Neural cell (in vitro differentiated cells): Measurements from ENCODE around the gene DGLUCY. TPM values are rescaled to one million over a fixed set of nuclear protein-coding genes. Genes with fewer than 3 reads are reported as not detected.

ENCODE experiments used
- H2AFZ ChIP-seq: fragments of 200-600, 300-800 bp; sonication (generic), shearing (Covaris generic); 2 replicates; pipeline ENCODE4 v1.6.0; 2014; ENCODE audit warnings: low read depth, mild to moderate bottlenecking, antibody characterized with exemption, low read length, moderate library complexity
- H3F3A ChIP-seq: fragments of 200-600 bp; shearing (Covaris generic); 2 replicates; pipeline ENCODE4 v1.6.1; 2016; ENCODE audit warnings: mild to moderate bottlenecking, moderate library complexity, mixed read lengths, antibody characterized with exemption, low read length; ENCODE audit not compliant: insufficient read depth, poor library complexity, severe bottlenecking
- H3K27ac ChIP-seq: fragments of 200-600, 300-800 bp; sonication (generic), shearing (Covaris generic); 2 replicates; pipeline ENCODE4 v1.5.1; 2014; ENCODE audit warnings: mild to moderate bottlenecking, low read length, moderate library complexity
- H3K27me3 ChIP-seq: fragments of 300-800, 200-600 bp; sonication (generic), shearing (Covaris generic); 2 replicates; pipeline ENCODE4 v1.6.0; 2014; ENCODE audit warnings: mild to moderate bottlenecking, low read depth, low read length, moderate library complexity; ENCODE audit not compliant: insufficient read depth
- H3K36me3 ChIP-seq: fragments of 300-800, 200-600 bp; sonication (generic), shearing (Covaris generic); 2 replicates; pipeline ENCODE4 v1.5.1; 2014; ENCODE audit warnings: mild to moderate bottlenecking, antibody characterized with exemption, low read length, moderate library complexity; ENCODE audit not compliant: insufficient read depth
- H3K4me2 ChIP-seq: fragments of 300-800, 200-600 bp; sonication (generic), shearing (Covaris generic); 2 replicates; pipeline ENCODE4 v1.6.0; 2014; ENCODE audit warnings: mild to moderate bottlenecking, low read length
- H3K4me3 ChIP-seq: fragments of 300-800, 200-600 bp; sonication (generic), shearing (Covaris generic); 2 replicates; pipeline ENCODE4 v1.5.1; 2014; ENCODE audit warnings: mild to moderate bottlenecking, low read length, moderate library complexity
- H3K79me2 ChIP-seq: fragments of 200-600 bp; shearing (Covaris generic); replicated peaks from 2 replicates; pipeline ENCODE4 v1.6.0; 2014; ENCODE audit warnings: mild to moderate bottlenecking, low read length, moderate library complexity; ENCODE audit not compliant: insufficient read depth
- H3K9ac ChIP-seq: fragments of 300-800, 200-600 bp; sonication (generic), shearing (Covaris generic); 2 replicates; pipeline ENCODE4 v1.6.1; 2016; ENCODE audit warnings: mild to moderate bottlenecking, low read length, mixed read lengths
- H3K9me2 ChIP-seq: fragments of 200-600 bp; shearing (Covaris generic); 2 replicates; pipeline ENCODE4 v1.6.1; 2016; ENCODE audit warnings: mild to moderate bottlenecking, low read length, mixed read lengths; ENCODE audit not compliant: insufficient read depth
- H3K9me3 ChIP-seq: fragments of 200-600, 300-800 bp; sonication (generic), shearing (Covaris generic); 2 replicates; pipeline ENCODE4 v1.6.1; 2016; ENCODE audit warnings: mild to moderate bottlenecking, mixed run types, low read length, moderate library complexity, mixed read lengths
- H4K20me1 ChIP-seq: fragments of 200-600 bp; shearing (Covaris generic); 2 replicates; pipeline ENCODE4 v1.6.1; 2016; ENCODE audit warnings: mild to moderate bottlenecking, mixed run types; ENCODE audit not compliant: insufficient read depth
- EP300 ChIP-seq: fragments of 450-650 bp; conservative IDR thresholded peaks from 2 replicates; pipeline ENCODE4 v1.6.1; 2014; ENCODE audit warnings: antibody characterized with exemption, mild to moderate bottlenecking, moderate library complexity; ENCODE audit not compliant: poor library complexity, severe bottlenecking
- EZH2 ChIP-seq: fragments of 200-600, 300-800 bp; shearing (Covaris generic), sonication (generic); IDR thresholded peaks from 2 replicates; pipeline ENCODE4 v1.6.1; 2014; ENCODE audit warnings: antibody characterized with exemption, low read length, borderline replicate concordance, mild to moderate bottlenecking; ENCODE audit not compliant: insufficient read depth, poor library complexity, severe bottlenecking
- MXI1 ChIP-seq: fragments of 450-650 bp; conservative IDR thresholded peaks from 2 replicates; pipeline ENCODE4 v1.6.1; 2014; ENCODE audit warnings: antibody characterized with exemption, mild to moderate bottlenecking; ENCODE audit not compliant: poor library complexity, severe bottlenecking
- POLR2AphosphoS5 ChIP-seq: IDR thresholded peaks from 2 replicates; pipeline ENCODE4 v1.6.1; 2012
- RAD21 ChIP-seq: fragments of 450-650 bp; conservative IDR thresholded peaks from 2 replicates; pipeline ENCODE4 v1.6.1; 2014; ENCODE audit warnings: antibody characterized with exemption, mild to moderate bottlenecking, moderate library complexity
- SMC3 ChIP-seq: fragments of 450-650 bp; conservative IDR thresholded peaks from 2 replicates; pipeline ENCODE4 v1.6.1; 2014; ENCODE audit warnings: antibody characterized with exemption, mild to moderate bottlenecking, moderate library complexity; ENCODE audit not compliant: poor library complexity
- TAF1 ChIP-seq: IDR thresholded peaks from 2 replicates; pipeline ENCODE4 v1.6.1; 2012; ENCODE audit warnings: low read depth
- polyA plus RNA-seq: library from polyadenylated mRNA; depleted of rRNA; stranded (reverse); fragments of >200 nt; gene quantifications from 2 replicates; pipeline ENCODE4 v1.2.3, GENCODE V29; 2014
- TF ChIP-seq, protein P1 (sequence below): IDR thresholded peaks from 2 replicates; pipeline ENCODE4 v1.6.1; 2012; ENCODE audit warnings: borderline replicate concordance
- TF ChIP-seq, protein P2 (sequence below): fragments of 450-650 bp; IDR thresholded peaks from 2 replicates; pipeline ENCODE4 v1.5.1; 2014; ENCODE audit warnings: antibody characterized with exemption, mild to moderate bottlenecking, moderate library complexity; ENCODE audit not compliant: poor library complexity, severe bottlenecking

The DGLUCY gene
- polyA plus RNA-seq, 1 donor from 2014 or later, result 30.5 TPM

DNA sequence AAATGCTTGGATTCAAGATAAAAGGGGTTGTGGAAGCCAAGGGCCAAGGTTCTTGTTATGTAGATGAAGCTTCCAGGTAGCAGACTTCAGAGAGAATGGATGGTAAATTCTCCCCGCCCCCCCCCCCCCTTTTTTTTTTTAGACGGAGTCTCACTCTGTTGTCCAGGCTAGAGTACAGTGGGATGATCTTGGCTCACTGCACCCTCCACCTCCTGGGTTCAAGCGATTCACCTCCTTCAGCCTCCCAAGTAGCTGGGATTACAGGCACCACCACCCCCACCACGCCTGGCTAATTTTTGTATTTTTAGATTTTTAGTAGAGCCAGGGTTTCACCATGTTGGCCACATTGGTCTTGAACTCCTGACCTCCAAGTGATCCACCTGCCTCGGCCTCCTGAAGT lies 4.1 kb downstream of the DGLUCY start:
- Histone ChIP-seq H3F3A (no peaks in the 10 kb centered on the region), H3K79me2 (no peaks in the 10 kb centered on the region), H3K27ac (no peak overlapping the region), H3K4me2 (no peak overlapping the region), H2AFZ (no peak overlapping the region), H3K9ac (no peak overlapping the region), H3K27me3 (no peaks in the 10 kb centered on the region), H4K20me1 (no peaks in the 10 kb centered on the region), H3K4me3 (no peak overlapping the region), H3K9me3 (no peaks in the 10 kb centered on the region), H3K9me2 (no peaks in the 10 kb centered on the region), H3K36me3 (no peaks in the 10 kb centered on the region)
- TF ChIP-seq EP300 (no peak), TAF1 (no peak), SMC3 (no peak), EZH2 (no peak), MXI1 (no peak), RAD21 (no peak), POLR2AphosphoS5 (no peak)
- TF ChIP-seq, protein P1, sequence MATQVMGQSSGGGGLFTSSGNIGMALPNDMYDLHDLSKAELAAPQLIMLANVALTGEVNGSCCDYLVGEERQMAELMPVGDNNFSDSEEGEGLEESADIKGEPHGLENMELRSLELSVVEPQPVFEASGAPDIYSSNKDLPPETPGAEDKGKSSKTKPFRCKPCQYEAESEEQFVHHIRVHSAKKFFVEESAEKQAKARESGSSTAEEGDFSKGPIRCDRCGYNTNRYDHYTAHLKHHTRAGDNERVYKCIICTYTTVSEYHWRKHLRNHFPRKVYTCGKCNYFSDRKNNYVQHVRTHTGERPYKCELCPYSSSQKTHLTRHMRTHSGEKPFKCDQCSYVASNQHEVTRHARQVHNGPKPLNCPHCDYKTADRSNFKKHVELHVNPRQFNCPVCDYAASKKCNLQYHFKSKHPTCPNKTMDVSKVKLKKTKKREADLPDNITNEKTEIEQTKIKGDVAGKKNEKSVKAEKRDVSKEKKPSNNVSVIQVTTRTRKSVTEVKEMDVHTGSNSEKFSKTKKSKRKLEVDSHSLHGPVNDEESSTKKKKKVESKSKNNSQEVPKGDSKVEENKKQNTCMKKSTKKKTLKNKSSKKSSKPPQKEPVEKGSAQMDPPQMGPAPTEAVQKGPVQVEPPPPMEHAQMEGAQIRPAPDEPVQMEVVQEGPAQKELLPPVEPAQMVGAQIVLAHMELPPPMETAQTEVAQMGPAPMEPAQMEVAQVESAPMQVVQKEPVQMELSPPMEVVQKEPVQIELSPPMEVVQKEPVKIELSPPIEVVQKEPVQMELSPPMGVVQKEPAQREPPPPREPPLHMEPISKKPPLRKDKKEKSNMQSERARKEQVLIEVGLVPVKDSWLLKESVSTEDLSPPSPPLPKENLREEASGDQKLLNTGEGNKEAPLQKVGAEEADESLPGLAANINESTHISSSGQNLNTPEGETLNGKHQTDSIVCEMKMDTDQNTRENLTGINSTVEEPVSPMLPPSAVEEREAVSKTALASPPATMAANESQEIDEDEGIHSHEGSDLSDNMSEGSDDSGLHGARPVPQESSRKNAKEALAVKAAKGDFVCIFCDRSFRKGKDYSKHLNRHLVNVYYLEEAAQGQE, result no peak
- TF ChIP-seq, protein P2, sequence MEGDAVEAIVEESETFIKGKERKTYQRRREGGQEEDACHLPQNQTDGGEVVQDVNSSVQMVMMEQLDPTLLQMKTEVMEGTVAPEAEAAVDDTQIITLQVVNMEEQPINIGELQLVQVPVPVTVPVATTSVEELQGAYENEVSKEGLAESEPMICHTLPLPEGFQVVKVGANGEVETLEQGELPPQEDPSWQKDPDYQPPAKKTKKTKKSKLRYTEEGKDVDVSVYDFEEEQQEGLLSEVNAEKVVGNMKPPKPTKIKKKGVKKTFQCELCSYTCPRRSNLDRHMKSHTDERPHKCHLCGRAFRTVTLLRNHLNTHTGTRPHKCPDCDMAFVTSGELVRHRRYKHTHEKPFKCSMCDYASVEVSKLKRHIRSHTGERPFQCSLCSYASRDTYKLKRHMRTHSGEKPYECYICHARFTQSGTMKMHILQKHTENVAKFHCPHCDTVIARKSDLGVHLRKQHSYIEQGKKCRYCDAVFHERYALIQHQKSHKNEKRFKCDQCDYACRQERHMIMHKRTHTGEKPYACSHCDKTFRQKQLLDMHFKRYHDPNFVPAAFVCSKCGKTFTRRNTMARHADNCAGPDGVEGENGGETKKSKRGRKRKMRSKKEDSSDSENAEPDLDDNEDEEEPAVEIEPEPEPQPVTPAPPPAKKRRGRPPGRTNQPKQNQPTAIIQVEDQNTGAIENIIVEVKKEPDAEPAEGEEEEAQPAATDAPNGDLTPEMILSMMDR, result no peak

DNA sequence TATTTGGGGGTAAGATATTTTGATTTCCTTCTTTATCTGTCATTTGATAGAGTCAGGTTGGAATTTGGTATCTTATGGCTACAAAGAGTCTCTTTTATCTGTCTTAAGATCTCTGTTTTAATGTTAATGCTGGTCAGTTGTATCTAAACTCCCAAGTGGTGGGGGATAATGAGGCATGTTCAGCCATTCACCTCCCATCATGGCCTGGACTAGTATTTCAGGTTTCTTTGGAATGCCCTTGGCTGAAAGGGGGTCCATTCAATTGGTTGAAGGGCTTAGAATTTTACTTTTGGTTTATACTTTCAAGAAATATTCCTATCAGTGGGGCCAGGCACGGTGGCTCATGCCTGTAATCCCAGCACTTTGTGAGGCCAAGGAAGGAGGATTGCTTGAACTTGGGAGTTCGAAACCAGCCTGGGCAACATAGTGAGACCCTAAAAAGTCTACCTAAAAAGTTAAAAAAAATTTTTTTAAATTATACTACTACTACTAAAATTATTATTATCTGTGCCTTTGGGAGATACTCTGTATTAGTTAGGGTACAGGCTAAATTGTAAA lies 4.7 kb downstream of the DGLUCY start:
- no peak overlapping the region for H3K27ac ChIP-seq
- H3K79me2 ChIP-seq, result no peaks in the 10 kb centered on the region
- H4K20me1 ChIP-seq, result no peaks in the 10 kb centered on the region
- TF ChIP-seq, protein P2, result no peak
- TF ChIP-seq EP300, result no peak
- TF ChIP-seq TAF1, result no peak
- TF ChIP-seq, protein P1, result no peak
- TF ChIP-seq MXI1, result no peak
- no peak for TF ChIP-seq SMC3
- TF ChIP-seq EZH2, result no peak
- TF ChIP-seq RAD21, result no peak
- TF ChIP-seq POLR2AphosphoS5, result no peak
- H3K9me2 ChIP-seq, result no peaks in the 10 kb centered on the region
- no peaks in the 10 kb centered on the region for H3K27me3 ChIP-seq
- H3K4me2 ChIP-seq, result no peak overlapping the region
- no peak overlapping the region for H2AFZ ChIP-seq
- no peaks in the 10 kb centered on the region for H3K36me3 ChIP-seq
- no peaks in the 10 kb centered on the region for H3F3A ChIP-seq
- H3K9ac ChIP-seq, result no peak overlapping the region
- H3K9me3 ChIP-seq, result no peaks in the 10 kb centered on the region
- H3K4me3 ChIP-seq, result no peak overlapping the region
